Vagina (tissue), 2 donors: Measurements from ENCODE around the gene ANKUB1. TPM values are rescaled to one million over a fixed set of nuclear protein-coding genes. Genes with fewer than 3 reads are reported as not detected.

Experiments used
- DNase-seq, 2 donors: peaks; one replicate each; pipeline ENCODE4 v3.0.0-alpha.2; 2017; ENCODE audit errors: extremely low spot score in 2 of 2
- H3K27ac ChIP-seq: fragments of 200-600 bp; sonication (generic); one replicate; pipeline ENCODE4 v1.5.1; 2019
- H3K27me3 ChIP-seq: fragments of 200-600 bp; sonication (generic); one replicate; pipeline ENCODE4 v1.5.1; 2019
- H3K36me3 ChIP-seq, 2 donors: fragments of 200-600 bp; sonication (generic); one replicate each; pipeline ENCODE4 v1.5.1; 2017 to 2019
- H3K4me1 ChIP-seq: fragments of 200-600 bp; sonication (generic); one replicate; pipeline ENCODE4 v1.5.1; 2019
- H3K4me3 ChIP-seq, 2 donors: fragments of 200-600 bp; sonication (generic); 1 replicate in 1 of 2; 2 replicates in 1 of 2; pipeline ENCODE4 v1.5.1; 2016 to 2019
- H3K9me3 ChIP-seq: fragments of 200-600 bp; sonication (generic); one replicate; pipeline ENCODE4 v1.5.1; 2019
- CTCF ChIP-seq, 3 experiments: fragments of 450-650 bp in 2 of 3; fragments of 200-600 bp in 1 of 3; sonication (generic) in 1 of 3; IDR thresholded peaks; one replicate each; pipeline ENCODE4 v1.5.1; 2017 to 2019; ENCODE audit warnings: antibody characterized with exemption in 3 of 3, mild to moderate bottlenecking in 2 of 3, moderate library complexity in 2 of 3
- POLR2A ChIP-seq, 2 donors: fragments of 450-650 bp; IDR thresholded peaks; one replicate each; pipeline ENCODE4 v1.6.1; 2017; ENCODE audit warnings: antibody characterized with exemption in 2 of 2, mild to moderate bottlenecking in 2 of 2, moderate library complexity in 2 of 2
- POLR2AphosphoS5 ChIP-seq, 2 donors: sonication (generic); formaldehyde crosslinking; IDR thresholded peaks; one replicate each; pipeline ENCODE4 v1.9.0; 2017; ENCODE audit warnings: antibody characterized with exemption in 2 of 2, mild to moderate bottlenecking in 2 of 2, low read depth in 1 of 2; ENCODE audit not compliant: insufficient read depth in 1 of 2
- intact Hi-C: fragments of 100-400 bp; cut with DNase I; formaldehyde crosslinking; loops from one replicate; pipeline ENCODE4 v1.15.1; 2023
- small RNA-seq: library from RNA; depleted of rRNA; stranded (forward); fragments of <200 nt; gene quantifications from one replicate; pipeline ENCODE3, GENCODE V24; 2016
- total RNA-seq: library from RNA; depleted of rRNA; stranded (reverse); fragments of >200 nt; gene quantifications from one replicate; pipeline ENCODE4 v1.2.3, GENCODE V29; 2016

Gene ANKUB1
- total RNA-seq, 1 donor from 2014 or later, result not detected

GRCh38 chr3:149715247-149715646 is 77.1 kb downstream of the ANKUB1 start:
- Histone ChIP-seq H3K36me3 (no peaks in the 10 kb centered on the region), H3K27ac (no peak overlapping the region), H3K27me3 (no peaks in the 10 kb centered on the region), H3K4me1 (no peaks in the 10 kb centered on the region), H3K9me3 (no peaks in the 10 kb centered on the region), H3K4me3 (no peak overlapping the region)
- intact Hi-C loops, result loop anchor here (5.0 kb wide), 1 partner anchor 188 kb away; no protein-coding TSS in a partner anchor
- no peak for DNase-seq
- no peak for TF ChIP-seq CTCF (IDR thresholded peaks at IDR 0.05)
- no peak for TF ChIP-seq POLR2A (IDR thresholded peaks at IDR 0.05)
- TF ChIP-seq POLR2AphosphoS5 (IDR thresholded peaks at IDR 0.05; ENCODE audit: insufficient read depth in 1 of 2, low read depth in 1 of 2), result no peak

- no peaks in the 10 kb centered on the region for H3K4me1 ChIP-seq
- no peak for TF ChIP-seq POLR2A (IDR thresholded peaks at IDR 0.05)
- TF ChIP-seq POLR2AphosphoS5 (IDR thresholded peaks at IDR 0.05; ENCODE audit: insufficient read depth in 1 of 2, low read depth in 1 of 2), result no peak
- TF ChIP-seq CTCF (IDR thresholded peaks at IDR 0.05), result no peak
- H3K4me3 ChIP-seq, result no peak overlapping the region
- H3K27ac ChIP-seq, result no peak overlapping the region
- H3K27me3 ChIP-seq, result no peaks in the 10 kb centered on the region
- H3K36me3 ChIP-seq, result no peaks in the 10 kb centered on the region
- intact Hi-C loops, result no loop called here
- H3K9me3 ChIP-seq, result no peaks in the 10 kb centered on the region
- DNase-seq, result no peak
Measured at GRCh38 chr3:149713730-149714654, 78.4 kb downstream of the ANKUB1 start.

Small RNA genes lying within 50 kb of the gene (small RNA-seq; reads per million reads assigned to genes)
- not detected for gene RNU6-507P

Other genes with a start within 250 kb of the ANKUB1 start
- 181 TPM for gene WWTR1, start 134.5 kb downstream of the ANKUB1 start, total RNA-seq
- gene COMMD2, start 40.1 kb downstream of the ANKUB1 start, total RNA-seq, result 18.9 TPM
- gene RNF13, start 20.7 kb upstream of the ANKUB1 start, total RNA-seq, result 66.0 TPM
- gene PFN2, start 178.3 kb upstream of the ANKUB1 start, total RNA-seq, result 49.4 TPM